HG03460 (cell line): ENCODE data around the gene MB21D2.
"Not testable (repeated sequence)": the region's sequence is repeated elsewhere in the genome, so short reads cannot be mapped to it uniquely, and the experiment has no call there.

Experiments used
- ATAC-seq: cut with Tn5 transposase; IDR thresholded peaks from one replicate; pipeline ENCODE4 v1.9.1; 2021; ENCODE audit not compliant: unreplicated experiment

MB21D2 gene

GRCh38 chr3:192816351-192816750 lies 101.3 kb downstream of the MB21D2 start:
- ATAC-seq: no peak

- ATAC-seq: no peak
Observed at GRCh38 chr3:192812743-192813383, 104.8 kb downstream of the MB21D2 start.

GRCh38 chr3:192805711-192806110 lies 111.9 kb downstream of the MB21D2 start:
- ATAC-seq: no peak

GRCh38 chr3:192804502-192804901 lies 113.2 kb downstream of the MB21D2 start:
- no peak for ATAC-seq

GRCh38 chr3:192802957-192803899 lies 114.4 kb downstream of the MB21D2 start:
- no peak for ATAC-seq

GRCh38 chr3:192801985-192802384 lies 115.7 kb downstream of the MB21D2 start:
- no peak for ATAC-seq

GRCh38 chr3:192799721-192800120 lies 117.9 kb downstream of the MB21D2 start:
- ATAC-seq: no peak

GRCh38 chr3:192795021-192795420 lies 122.6 kb downstream of the MB21D2 start:
- ATAC-seq: no peak

GRCh38 chr3:192794216-192794615 lies 123.4 kb downstream of the MB21D2 start:
- ATAC-seq: no peak

GRCh38 chr3:192788816-192789515 lies 128.7 kb downstream of the MB21D2 start:
- ATAC-seq: not testable (repeated sequence)

GRCh38 chr3:192778508-192778907 lies 139.1 kb downstream of the MB21D2 start:
- no peak for ATAC-seq

- not testable (repeated sequence) for ATAC-seq
Observed at GRCh38 chr3:192774341-192774740, 143.3 kb downstream of the MB21D2 start.

- ATAC-seq: no peak
Observed at GRCh38 chr3:192772240-192772894, 145.3 kb downstream of the MB21D2 start.

GRCh38 chr3:192758654-192759053 lies 159.0 kb downstream of the MB21D2 start:
- no peak for ATAC-seq

GRCh38 chr3:192751148-192751547 lies 166.5 kb downstream of the MB21D2 start:
- ATAC-seq: no peak

- ATAC-seq: no peak
Observed at GRCh38 chr3:192750201-192750600, 167.5 kb downstream of the MB21D2 start.

- ATAC-seq: no peak
Observed at GRCh38 chr3:192747746-192748145, 169.9 kb downstream of the MB21D2 start.

GRCh38 chr3:192747145-192747544 lies 170.5 kb downstream of the MB21D2 start:
- ATAC-seq: no peak
